ENCODE results near the gene ST3GAL5.

The ST3GAL5 gene

GRCh38 chr2:85793584-85793983, 95.2 kb downstream of the ST3GAL5 start:
- no peak for DNase-seq (ENCODE audit: insufficient read length, low spot score)
- no peak for FAIRE-seq

DNA sequence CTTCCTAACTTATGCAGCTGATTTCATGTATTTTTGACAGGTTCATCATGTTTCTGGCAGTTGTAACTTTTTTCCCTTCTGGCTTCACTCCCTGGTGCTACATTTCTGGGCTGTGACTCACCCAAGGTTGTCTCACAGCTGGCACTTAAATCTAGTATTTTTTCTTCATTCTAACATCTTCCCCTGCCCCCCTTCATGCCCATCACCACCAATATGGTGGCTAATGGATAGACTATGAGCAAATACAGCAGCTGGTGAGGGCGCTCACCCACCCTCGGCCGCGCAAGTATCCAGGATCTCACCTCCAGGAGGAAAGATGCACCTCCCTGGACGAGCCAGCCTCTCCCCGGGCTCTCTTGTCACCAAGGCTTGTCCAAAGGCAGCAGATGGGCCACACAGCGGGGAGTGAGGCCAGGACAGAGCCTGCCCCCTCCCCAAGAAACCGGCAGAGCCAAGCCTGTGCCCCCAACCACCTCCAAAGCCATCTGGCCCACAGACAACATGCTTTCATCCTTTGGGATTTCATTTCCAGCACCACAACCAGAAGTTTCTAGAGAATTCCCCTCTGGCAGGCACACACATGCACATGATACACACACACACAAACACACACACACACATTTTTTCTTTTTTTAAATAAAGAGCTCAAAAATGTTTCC, 95.9 kb downstream of the ST3GAL5 start:
- FAIRE-seq: no peak

GRCh38 chr2:85791704-85792565, 96.9 kb downstream of the ST3GAL5 start:
- FAIRE-seq (no peak), DNase-seq (ENCODE audit: insufficient read length, low spot score) (no peak)

More for the DNA sequence above, 95.9 kb downstream of the ST3GAL5 start:
- DNase-seq (ENCODE audit: insufficient read length, low spot score): no peak

- FAIRE-seq: no peak
- DNase-seq (ENCODE audit: insufficient read length, low spot score): no peak
These were observed 98.1 kb downstream of the ST3GAL5 start for GRCh38 chr2:85790499-85791188.

DNA sequence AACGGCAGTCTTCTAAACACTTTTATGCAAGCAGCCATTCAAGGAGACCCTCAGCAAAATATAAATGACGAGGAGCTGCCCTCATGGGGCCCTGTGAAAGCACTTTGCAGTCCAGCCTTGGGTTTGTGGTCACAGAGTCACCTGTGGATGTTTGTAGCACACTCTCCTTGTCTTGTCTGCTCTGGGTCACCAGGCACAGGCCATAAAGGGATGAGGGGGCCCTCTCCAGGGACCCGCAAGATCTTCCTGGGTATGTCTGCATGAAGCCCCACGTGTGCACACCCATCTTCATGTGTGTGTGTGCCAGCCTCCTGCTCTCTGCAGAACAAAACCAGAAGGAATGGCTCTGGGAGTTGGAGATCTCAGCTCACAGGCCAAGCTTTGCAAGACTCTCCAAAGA, 98.8 kb downstream of the ST3GAL5 start:
- DNase-seq (ENCODE audit: insufficient read length, low spot score) (no peak), FAIRE-seq (no peak)

DNA sequence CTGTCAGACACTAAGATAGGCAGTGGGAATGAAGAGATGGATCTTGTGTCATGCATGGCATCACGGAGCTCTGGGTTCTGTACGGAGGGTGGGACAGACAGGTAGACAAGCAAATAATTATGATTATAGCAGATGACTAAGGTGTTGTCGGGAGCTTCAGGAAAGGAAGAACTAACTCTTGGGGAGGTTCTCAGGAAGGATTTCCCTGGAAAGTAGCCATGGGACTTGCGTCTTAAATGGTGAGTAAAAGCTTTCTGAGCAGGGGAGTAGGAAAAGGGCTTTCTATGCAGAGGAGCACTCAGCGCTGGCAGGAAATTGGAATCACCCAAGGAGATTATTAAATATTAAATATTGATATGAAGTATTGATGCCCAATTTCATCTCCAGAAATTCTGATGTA, 99.5 kb downstream of the ST3GAL5 start:
- no peak for DNase-seq (ENCODE audit: insufficient read length, low spot score)
- FAIRE-seq: no peak

DNA sequence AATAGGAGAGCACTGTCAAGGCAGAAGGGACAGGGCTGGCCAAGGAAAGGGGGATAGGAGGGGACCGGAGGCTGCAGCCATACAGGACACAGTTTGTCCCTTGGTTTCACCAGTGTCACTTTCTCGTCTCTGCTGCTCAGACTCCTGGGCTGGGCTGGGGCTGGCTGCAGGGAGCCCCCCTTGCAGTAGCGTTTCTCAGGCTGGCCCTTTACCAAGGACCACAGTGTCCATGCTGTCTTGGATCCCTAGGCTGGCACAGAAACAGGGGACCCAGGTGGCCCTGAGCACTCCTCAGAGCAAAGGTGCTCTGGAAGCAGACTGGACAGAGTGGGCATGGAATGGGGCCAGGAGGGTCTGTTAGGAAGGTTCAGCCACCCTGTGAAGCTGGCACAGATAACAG, 100.2 kb downstream of the ST3GAL5 start:
- DNase-seq (ENCODE audit: insufficient read length, low spot score): no peak
- no peak for FAIRE-seq

DNA sequence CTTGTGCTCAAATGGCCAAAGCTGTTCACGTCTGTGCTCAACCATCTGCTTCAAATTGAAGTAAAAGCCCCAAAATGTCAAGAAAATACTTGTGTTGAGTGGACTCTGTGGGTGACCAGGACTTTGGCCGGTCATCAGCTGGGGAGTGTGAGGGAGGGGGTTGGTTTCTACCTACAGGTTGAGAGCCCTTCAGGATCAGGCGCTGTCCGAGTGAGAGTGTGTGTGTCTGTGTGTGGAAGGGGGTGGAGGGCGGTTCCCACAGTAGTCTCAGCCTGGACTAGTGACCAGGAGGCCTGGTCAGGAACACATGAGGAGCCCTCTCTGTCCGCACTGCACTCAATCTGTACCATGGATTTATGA, 100.8 kb downstream of the ST3GAL5 start:
- FAIRE-seq (no peak), DNase-seq (ENCODE audit: insufficient read length, low spot score) (no peak)

GRCh38 chr2:85787282-85787980, 101.4 kb downstream of the ST3GAL5 start:
- FAIRE-seq (no peak), DNase-seq (ENCODE audit: insufficient read length, low spot score) (no peak)

Data from GM19239 (cell line).